AG10803 (cell line): ENCODE measurements around the gene GCN1.
A peak's percentile ranks its signal among the peaks of the same experiment; 100 is the strongest.

Experiments
- DNase-seq: peaks from one replicate; pipeline ENCODE4 v3.0.0; 2010; ENCODE audit warnings: low read depth
- H3K4me3 ChIP-seq: 2 replicates; pipeline ENCODE4 v1.5.1; 2011; ENCODE audit warnings: mild to moderate bottlenecking, low read length, control low read depth
- CTCF ChIP-seq: conservative IDR thresholded peaks from 2 replicates; pipeline ENCODE4 v1.5.1; 2011; ENCODE audit warnings: mild to moderate bottlenecking, low read length, control low read depth, inconsistent platforms

The GCN1 gene

GRCh38 chr12:120103371-120103770 is 91.1 kb downstream of the GCN1 start:
- no peak overlapping the region for H3K4me3 ChIP-seq
- TF ChIP-seq CTCF = no peak
- DNase-seq = no peak

- no peak for DNase-seq
- H3K4me3 ChIP-seq = no peak overlapping the region
- no peak for TF ChIP-seq CTCF
Observed at GRCh38 chr12:120103044-120103338, 91.5 kb downstream of the GCN1 start.

GRCh38 chr12:120102189-120103043 is 92.1 kb downstream of the GCN1 start:
- DNase-seq = no peak

GRCh38 chr12:120101617-120102016 is 92.9 kb downstream of the GCN1 start:
- no peak for TF ChIP-seq CTCF
- DNase-seq = no peak
- H3K4me3 ChIP-seq = no peak overlapping the region

More at GRCh38 chr12:120102189-120103043, 92.1 kb downstream of the GCN1 start:
- no peak overlapping the region for H3K4me3 ChIP-seq
- no peak for TF ChIP-seq CTCF

GRCh38 chr12:120101182-120101581 is 93.3 kb downstream of the GCN1 start:
- no peak for DNase-seq
- no peak for TF ChIP-seq CTCF
- H3K4me3 ChIP-seq = no peak overlapping the region

- peak; percentile 72 for DNase-seq
- no peak for TF ChIP-seq CTCF
- no peak overlapping the region for H3K4me3 ChIP-seq
Observed at GRCh38 chr12:120100630-120101029, 93.9 kb downstream of the GCN1 start.

- TF ChIP-seq CTCF = no peak
- no peak overlapping the region for H3K4me3 ChIP-seq
- no peak for DNase-seq
Observed at GRCh38 chr12:120099738-120100137, 94.8 kb downstream of the GCN1 start.
